COLO668 (cell line): ENCODE results near the gene GRB7.
"Not testable (repeated sequence)": the region's sequence is repeated elsewhere in the genome, so short reads cannot be mapped to it uniquely, and the experiment has no call there.

Source experiments
- DNase-seq: peaks from one replicate; lab custom pipeline; 2025; ENCODE audit not compliant: unreplicated experiment; lab: John Stamatoyannopoulos, UW

The GRB7 gene

DNA sequence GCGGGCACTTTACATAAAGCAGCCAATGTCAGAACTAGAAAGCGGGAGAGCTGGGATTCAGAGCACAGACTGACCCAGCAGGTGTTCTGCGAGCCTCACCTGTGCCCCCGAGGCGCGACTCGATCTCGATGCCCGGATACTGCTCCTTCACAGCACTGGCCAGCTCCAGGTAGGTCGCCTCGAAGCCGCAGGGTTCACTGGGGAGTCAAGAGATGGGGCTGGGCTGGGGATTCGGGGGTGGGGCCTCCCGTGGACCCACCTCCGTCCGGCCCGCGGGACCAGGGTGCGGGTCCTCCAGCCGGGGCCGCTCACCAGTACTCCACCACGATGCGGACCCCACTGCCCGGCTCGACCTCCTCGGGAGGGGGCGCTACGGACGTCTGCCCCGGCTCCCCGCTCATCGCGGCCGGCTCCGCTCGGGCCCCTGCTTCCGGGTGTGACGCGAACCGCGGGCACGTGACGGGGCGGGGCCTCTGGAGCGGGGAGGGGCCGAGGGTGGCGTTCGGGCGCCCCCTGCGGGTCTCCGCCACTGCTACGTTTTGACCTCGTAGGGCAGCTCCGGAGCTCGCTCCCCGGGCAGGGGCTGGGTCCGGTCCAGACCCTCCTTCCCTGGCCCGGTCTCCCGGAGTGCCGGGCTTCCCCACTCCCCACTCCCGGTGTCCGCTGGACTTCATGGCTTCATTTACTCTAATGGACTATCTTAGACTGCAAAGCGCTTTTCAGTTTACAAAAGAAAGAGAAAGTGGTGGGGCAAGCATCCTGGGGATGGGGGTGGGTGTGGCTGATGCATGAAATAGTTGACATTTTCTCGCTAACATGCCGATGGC is 7.4 kb upstream of the GRB7 start, which contains the start of gene MIEN1:
MIEN1 (minus strand) TSS at position 438 of the 827 bp plus-strand sequence; CDS start at position 401, 37 bp downstream.
- DNase-seq, result peak; percentile 85

DNA sequence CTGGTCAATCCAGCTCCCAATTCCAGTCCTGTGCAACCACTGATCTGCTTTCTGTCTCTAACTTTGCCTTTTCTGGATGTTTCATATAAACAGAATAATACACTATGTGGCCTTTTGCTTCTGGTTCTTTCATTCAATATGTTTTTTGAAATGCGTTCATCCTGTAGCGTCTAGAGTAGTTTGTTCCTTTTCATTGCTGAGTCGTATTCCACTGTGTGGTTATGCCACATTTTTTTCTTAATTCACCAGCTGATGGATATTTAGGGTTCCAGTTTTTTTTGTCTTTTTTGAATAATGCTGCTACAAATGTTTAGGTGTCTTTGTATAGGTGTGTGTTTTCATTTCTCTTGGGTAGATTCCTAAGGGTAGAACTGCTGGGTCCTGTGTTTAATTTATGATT is 5.2 kb upstream of the GRB7 start:
- no peak for DNase-seq

DNA sequence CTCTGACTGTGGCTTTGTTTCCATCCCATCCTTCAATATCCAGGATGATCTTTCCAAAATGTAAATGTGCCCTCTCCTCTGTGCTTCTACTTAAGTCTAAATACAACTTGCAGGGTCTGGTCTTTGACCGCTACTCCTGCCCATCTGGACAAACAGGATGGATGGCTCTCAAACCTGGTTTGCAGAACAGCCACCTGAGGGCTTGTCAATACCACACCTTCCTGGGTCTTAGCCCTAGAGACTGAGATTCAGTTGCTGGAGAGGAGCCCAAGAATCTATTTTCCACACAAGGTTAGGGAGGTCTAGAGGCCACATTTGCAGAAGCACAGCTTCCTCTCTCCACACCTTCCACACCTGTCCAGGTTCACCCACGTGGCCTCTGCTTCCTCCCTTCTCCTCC is 1.9 kb upstream of the GRB7 start:
- DNase-seq, result no peak

DNA sequence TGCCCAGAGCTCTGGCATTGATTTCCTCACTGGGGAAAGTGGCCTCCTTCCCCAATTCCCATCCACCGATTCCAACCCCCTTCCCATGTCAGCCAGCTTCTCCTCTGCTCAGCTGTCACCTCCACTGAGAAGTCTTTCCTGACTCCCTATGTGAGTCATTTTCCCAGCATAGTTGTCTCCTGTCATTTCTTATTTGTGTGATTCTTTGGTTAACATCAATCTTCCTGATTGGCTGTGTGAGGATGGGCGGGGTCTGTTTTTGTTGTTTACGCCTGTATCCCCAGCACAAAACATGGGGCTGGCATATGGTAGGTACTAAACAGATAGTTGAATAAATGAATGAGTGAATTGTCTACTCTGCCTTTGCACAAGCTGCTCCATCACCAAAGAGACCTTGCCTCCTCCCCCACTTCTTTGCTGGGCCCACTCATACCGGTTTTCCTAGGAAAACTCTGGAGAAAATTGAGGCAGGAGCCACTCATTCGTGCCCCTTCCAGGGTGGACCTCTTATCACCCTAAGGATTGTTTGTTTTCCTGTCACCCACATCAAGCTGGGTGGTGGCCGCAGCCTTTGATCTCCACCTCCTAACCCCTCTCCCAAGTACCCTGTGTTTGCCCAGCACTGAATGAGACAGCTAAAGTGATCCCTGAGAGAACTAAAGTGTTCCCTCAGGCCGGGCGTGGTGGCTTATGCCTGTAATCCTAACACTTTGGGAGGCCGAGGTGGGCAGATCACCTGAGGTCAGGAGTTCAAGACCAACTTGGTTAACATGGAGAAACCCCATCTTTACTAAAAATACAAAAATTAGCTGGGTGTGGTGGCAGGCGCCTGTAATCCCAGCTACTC is 1.2 kb upstream of the GRB7 start:
- DNase-seq, result no peak

DNA sequence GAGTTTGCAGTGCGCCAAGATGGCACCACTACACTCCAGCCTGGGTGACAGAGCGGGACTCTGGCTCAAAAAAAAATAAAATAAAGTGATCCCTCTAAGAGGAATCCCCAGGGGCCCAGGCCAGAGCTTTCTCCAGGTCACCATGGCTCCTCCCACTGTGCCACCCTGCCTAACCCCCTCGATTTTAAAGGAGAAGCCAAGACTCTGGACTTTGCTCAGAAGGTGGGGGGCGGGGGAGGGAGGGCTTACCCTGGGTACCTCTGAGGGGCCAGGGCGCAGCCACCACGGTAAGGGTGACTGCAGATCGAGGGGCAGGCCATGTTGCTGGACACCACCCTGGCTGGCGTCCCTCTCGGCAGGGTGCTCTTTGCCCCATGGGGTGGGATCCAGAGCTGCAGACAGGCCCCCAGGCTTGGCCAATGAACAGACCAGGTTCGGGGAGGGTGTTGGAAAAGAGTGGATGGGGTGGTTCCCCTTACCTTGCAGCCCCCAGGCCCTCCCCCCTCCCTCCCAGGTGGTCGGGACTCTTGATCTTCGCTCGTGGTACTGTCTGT is 455 bp upstream of the GRB7 start:
- DNase-seq, result peak; percentile 20

DNA sequence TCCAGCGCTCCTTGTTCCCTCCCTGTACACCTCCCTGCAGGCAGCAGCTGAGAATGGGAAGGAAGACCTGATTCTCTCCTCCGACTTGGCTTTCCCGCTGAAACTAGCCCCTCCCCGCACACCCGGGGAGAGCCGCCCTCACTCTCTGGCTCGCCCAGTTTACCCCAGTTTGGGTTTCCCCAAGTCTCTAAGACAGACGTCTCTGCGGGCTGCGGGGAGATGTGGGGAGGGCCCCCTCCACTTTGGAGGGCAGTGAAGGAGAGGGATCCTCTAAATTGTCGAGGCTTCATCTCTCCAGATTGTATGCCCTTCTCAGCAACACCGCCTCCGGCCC is 797 bp downstream of the GRB7 start:
- DNase-seq, result peak; percentile 55

DNA sequence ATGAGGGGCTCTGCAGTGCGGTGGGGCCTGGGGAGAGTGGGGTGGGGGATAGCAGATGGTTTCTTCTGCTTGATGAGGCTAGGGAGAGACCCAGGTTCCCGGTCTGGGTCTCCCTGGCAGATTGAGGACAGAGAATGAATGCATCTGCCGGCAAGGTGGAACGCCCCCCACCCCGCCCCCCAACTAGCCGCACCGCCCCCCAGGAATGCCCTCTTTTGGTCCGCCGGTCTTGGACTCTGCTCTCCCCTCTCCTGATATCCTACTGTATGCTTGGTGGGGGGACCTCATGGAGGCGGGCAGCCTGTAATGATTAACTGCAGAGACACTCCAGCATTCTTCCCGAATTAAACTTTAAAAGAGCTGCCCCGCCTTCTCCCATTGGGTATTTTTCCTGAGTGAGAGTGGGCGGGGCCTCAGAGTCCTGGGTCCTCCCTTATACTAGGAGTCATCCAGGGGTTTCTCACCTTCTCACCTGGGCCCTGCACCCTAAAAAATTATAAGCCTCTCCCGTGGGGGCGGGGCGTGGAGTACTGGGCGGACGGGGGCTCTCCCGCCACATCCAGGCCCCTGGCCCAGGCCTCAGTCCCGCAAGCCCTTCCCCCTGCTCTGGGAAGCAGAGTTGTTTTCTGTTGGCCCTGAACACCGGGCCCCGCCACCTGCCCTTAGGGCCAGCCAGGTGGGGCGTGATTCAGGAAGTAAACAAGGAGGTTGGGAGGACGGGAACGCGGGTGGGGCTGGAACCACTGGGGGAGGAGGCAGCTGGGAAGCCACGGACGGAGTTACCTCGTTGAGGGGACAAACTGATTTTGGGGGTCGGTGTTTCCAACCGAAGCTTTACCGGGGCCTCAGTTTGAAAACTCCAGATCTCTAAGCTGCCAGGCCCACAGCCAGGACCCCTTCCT is 1.5 kb downstream of the GRB7 start:
- DNase-seq, result peak; percentile 89

DNA sequence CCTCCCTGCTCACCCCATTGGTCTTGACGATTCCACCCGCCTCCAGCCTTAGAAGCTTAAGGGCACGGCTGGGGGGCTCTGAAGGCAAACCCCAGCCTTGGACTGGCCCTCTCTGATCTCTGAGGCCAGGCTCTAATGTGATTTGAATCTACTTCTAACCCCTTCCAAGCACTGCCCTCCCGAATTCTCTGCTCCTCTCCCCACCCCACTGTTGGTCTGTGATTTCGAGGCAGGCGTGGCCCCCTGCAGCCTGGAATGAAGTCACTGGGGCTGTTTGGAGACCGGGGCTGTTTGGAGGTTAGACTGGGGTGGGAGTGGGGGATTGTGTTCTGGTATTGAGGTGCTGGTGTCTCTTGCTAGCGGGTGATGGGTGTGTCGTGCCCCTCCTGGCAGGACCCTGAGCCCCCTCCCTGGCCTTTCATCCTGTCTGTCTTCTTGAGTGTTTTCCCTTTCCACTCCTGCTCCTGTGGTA is 2.2 kb downstream of the GRB7 start:
- peak; percentile 27 for DNase-seq

DNA sequence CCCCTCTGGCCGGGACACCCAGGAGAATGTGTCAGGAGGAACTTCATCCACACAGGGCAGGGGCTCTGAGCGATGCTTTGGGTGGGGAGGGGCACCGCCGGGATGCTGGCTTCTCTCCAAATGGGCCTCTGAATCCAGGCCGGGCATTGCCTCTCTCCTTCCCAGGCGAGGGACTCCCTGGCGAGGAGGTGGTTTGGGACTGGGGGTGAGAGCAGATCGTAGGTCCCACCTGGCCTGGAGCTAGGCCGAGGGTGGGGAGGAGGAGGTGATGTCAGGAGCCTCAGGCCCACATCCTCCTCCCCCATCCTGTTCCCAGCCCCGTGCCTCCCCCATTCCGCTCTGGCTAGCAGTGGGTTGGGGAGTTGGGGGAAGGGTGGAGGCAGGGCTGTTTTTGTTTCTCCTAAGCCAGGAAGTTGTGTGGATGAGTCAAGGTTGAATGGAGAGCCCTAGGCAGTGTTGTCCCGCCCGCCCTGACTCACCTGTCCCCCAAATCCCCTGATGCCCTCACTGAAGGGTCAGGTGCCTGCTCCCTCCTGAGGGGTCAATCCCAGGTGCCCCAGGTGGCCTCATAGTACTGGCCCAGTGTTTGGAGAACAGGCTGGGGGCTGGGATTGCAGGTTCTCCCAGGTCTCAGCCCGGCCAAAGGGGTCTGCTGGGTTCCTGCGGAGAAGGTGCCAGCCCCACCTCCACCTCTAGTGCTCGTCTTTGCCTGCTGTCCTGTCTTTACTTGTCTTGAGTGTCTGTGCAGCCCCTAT is 2.8 kb downstream of the GRB7 start:
- peak; percentile 80 for DNase-seq

DNA sequence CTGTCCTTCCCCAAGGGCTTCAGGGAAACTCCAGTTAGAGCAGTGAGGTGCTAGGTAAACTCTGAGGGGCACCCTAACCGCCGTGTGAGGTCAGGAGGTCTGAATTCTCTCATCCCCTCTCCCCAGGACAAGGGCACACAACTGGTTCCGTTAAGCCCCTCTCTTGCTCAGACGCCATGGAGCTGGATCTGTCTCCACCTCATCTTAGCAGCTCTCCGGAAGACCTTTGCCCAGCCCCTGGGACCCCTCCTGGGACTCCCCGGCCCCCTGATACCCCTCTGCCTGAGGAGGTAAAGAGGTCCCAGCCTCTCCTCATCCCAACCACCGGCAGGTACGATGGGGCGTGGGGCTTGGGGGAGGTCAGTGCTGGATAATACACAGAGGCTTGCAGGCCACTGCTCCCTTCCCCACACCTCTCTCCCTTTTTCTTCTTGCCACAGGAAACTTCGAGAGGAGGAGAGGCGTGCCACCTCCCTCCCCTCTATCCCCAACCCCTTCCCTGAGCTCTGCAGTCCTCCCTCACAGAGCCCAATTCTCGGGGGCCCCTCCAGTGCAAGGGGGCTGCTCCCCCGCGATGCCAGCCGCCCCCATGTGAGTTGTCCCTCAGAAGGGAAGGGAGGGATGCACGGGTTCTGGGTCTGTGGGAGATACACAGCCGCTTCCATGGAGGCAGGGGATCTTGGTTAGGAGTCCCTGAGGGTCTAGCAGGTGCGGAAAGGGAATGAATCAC is 4.6 kb downstream of the GRB7 start:
- DNase-seq, result no peak

DNA sequence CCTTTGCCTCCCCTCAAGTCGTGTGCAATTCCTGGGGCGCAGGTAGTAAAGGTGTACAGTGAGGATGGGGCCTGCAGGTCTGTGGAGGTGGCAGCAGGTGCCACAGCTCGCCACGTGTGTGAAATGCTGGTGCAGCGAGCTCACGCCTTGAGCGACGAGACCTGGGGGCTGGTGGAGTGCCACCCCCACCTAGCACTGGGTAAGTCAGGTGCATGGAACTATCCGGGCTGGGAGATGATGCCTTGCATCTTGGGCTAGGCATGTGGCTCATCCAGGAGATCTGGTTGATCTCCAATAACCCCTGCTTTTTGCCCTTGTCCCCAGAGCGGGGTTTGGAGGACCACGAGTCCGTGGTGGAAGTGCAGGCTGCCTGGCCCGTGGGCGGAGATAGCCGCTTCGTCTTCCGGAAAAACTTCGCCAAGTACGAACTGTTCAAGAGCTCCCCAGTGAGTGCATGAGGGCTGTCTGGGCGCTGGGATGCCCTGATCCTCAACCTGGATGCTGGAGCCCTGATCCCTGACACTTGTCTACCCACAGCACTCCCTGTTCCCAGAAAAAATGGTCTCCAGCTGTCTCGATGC is 5.2 kb downstream of the GRB7 start:
- no peak for DNase-seq

DNA sequence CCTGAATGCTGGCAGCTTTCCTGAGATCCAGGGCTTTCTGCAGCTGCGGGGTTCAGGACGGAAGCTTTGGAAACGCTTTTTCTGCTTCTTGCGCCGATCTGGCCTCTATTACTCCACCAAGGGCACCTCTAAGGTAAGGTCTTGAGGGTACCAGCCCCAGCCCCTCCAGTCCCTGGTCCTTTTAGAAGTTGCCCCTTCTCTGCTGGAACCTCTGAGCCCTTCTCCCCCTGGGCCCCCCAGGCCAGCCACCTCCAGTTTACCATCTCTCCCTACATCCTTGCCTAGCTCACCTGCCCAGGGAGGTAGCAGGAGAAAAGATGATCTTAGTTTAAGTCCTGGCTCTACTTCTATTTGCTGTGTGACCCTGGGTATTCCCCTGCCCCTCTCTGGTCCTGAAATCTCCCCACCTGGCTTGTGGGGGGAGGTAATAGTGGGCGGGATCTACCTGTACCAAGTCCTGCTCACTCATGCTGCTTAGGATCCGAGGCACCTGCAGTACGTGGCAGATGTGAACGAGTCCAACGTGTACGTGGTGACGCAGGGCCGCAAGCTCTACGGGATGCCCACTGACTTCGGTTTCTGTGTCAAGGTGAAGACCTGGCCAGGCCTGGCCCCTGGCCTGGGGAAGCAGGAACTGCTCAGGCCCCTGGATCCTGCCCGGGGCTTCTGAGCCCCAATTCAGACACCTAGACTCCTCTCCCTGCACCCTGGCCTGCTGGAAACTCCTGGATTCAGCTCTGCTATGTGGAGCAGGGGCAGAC is 6.5 kb downstream of the GRB7 start:
- no peak for DNase-seq

DNA sequence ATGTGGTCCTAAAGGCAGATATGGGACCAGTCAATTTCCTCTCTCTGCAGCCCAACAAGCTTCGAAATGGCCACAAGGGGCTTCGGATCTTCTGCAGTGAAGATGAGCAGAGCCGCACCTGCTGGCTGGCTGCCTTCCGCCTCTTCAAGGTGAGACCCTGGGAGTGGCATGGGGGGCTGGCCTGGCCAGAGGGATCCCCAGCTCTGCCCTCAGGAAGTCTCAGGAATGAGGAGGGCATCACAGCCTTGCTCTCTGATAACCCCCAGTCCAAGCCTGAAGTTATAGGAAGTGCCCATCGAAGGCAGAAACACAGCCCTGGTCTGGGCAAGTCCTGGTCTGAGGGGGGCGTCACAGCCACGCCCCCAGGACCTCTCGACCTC is 7.1 kb downstream of the GRB7 start:
- DNase-seq, result no peak

DNA sequence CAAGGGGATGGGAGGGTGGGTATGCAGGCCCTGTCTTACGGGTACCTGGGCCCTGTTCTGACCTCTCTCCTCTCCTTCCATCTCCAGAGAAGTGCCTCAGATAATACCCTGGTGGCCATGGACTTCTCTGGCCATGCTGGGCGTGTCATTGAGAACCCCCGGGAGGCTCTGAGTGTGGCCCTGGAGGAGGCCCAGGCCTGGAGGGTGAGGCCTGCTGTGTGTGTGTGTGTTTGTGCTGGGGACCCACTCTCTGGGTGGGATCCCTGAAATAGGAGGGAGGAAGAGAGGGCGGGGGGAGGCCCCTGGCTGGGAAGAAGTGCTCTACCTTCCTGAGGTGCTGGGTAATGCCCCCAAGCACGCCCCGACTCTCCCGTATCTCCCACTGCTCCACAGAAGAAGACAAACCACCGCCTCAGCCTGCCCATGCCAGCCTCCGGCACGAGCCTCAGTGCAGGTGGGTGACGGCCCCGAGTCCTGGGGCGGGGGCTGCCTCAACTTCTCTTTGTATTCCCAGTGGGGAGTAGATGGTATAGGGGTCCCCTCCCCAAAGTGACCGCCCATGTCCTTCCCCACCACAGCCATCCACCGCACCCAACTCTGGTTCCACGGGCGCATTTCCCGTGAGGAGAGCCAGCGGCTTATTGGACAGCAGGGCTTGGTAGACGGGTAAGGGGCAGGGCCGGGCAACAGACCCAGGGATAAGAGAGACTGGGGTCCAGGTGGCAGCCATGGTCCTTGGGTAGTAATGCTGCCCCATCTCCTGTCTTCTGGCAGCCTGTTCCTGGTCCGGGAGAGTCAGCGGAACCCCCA is 7.8 kb downstream of the GRB7 start:
- no peak for DNase-seq

DNA sequence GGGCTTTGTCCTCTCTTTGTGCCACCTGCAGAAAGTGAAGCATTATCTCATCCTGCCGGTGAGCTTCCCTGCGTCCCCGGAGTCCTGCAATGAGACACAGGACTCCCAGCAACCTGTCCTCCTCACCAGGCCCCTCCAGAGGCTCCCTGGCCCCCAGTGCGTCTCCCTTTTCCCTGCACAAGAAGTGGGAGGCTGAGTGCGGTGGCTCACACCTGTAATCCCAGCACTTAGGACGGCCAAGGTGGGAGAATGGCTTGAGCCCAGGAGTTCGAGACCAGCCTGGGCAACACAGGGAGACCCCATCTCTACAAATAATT is 8.4 kb downstream of the GRB7 start:
- no peak for DNase-seq

DNA sequence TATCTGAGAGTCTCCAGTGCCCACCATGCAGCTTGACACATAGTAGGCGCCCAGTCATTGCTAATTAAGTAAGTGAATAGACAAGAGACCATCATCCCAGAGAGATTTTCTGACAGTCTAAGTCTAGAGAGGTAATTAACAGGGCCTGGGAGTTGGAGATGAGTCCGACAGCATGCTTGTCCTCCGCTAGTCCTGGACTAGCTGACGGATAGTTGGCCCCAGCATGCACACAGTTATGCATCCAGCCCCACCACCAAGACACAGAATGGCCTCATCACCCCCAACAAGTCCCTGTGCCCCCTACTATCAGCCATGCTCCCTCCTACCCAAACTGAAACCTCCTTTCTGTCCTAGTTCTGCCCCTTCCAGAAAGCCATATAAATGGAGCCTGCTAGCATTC is 10.0 kb downstream of the GRB7 start:
- no peak for DNase-seq

DNA sequence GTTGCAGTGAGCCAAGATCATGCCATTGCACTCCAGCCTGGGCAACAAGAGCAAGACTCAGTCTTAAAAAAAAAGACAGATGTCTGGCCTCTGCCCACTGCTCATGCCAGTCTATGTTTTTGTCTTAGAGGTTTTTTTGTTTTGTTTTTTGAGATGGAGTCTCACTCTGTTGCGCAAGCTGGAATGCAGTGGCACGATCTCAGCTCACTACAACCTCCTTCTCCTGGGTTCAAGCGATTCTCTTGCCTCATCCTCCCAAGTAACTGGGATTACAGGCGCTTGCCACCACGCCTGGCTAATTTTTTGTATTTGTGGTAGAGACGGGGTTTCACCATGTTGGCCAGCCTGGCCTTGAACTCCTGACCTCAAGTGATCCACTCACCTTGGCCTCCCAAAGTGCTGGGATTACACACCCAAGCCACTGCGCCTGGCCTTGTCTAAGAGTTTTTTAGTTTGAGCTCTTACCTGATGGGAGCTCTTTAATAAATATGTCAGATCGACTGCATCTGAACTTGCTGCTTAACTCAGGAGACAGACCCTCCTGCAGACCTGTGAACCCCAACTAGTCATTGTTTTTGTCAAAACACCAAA is 10.8 kb downstream of the GRB7 start:
- not testable (repeated sequence) for DNase-seq
